Amygdala (tissue), 56 donors: Measurements from ENCODE around the gene ZMYND8.
"Not testable (repeated sequence)": the region's sequence is repeated elsewhere in the genome, so short reads cannot be mapped to it uniquely, and the experiment has no call there.

Source experiments
- DNase-seq, 56 donors: peaks; one replicate each; lab custom pipeline; 2025; lab: John Stamatoyannopoulos, UW

ZMYND8 gene

GRCh38 chr20:47215653-47216397 is 140.7 kb downstream of the ZMYND8 start:
- no peak for DNase-seq

- no peak for DNase-seq
Measured at GRCh38 chr20:47213966-47214365, 142.5 kb downstream of the ZMYND8 start.

- DNase-seq: no peak
Measured at GRCh38 chr20:47212606-47213207, 143.8 kb downstream of the ZMYND8 start.

GRCh38 chr20:47211036-47211435 is 145.5 kb downstream of the ZMYND8 start:
- DNase-seq: no peak

GRCh38 chr20:47210470-47210869 is 146.0 kb downstream of the ZMYND8 start:
- DNase-seq: no peak

- no peak for DNase-seq
Measured at GRCh38 chr20:47209982-47210381, 146.5 kb downstream of the ZMYND8 start.

GRCh38 chr20:47208534-47209174 is 147.8 kb downstream of the ZMYND8 start:
- DNase-seq: no peak

- DNase-seq: no peak
Measured at GRCh38 chr20:47206962-47207641, 149.4 kb downstream of the ZMYND8 start.

GRCh38 chr20:47206552-47206951 is 149.9 kb downstream of the ZMYND8 start:
- not testable (repeated sequence) for DNase-seq

GRCh38 chr20:47205577-47206123 is 150.8 kb downstream of the ZMYND8 start:
- DNase-seq: peak in 21 of 56 donors; percentile 2 to 58 (median 21)

GRCh38 chr20:47204850-47205122 is 151.7 kb downstream of the ZMYND8 start:
- not testable (repeated sequence) for DNase-seq

GRCh38 chr20:47204008-47204849 is 152.3 kb downstream of the ZMYND8 start:
- no peak for DNase-seq

- no peak for DNase-seq
Measured at GRCh38 chr20:47202733-47203667, 153.5 kb downstream of the ZMYND8 start.

- no peak for DNase-seq
Measured at GRCh38 chr20:47201074-47201730, 155.3 kb downstream of the ZMYND8 start.

GRCh38 chr20:47198996-47199552 is 157.4 kb downstream of the ZMYND8 start:
- DNase-seq: no peak

GRCh38 chr20:47198254-47198671 is 158.2 kb downstream of the ZMYND8 start:
- DNase-seq: no peak

- DNase-seq: peak in 45 of 56 donors; percentile 2 to 74 (median 25)
Measured at GRCh38 chr20:47196091-47197081, 160.1 kb downstream of the ZMYND8 start.
